Natural killer cell (primary cell): Measurements from ENCODE around the gene ZNF487. TPM values are rescaled to one million over a fixed set of nuclear protein-coding genes. Genes with fewer than 3 reads are reported as not detected.

Experiments used
- ATAC-seq, 3 donors: fragments of 150-1000 bp in 2 of 3; fragments of 200-7000 bp in 1 of 3; cut with Tn5 transposase; 1 replicate in 1 of 3; 2 replicates in 2 of 3; pipeline ENCODE4 v1.10.0; 2021; ENCODE audit warnings: mild to moderate bottlenecking in 2 of 3, moderate library complexity in 2 of 3
- DNase-seq, 2 donors: peaks; one replicate each; pipeline versions ENCODE4 v3.0.0 to v3.0.0-alpha.2; 2013 to 2021; ENCODE audit warnings: mixed read lengths in 1 of 2
- H3K27ac ChIP-seq: one replicate; pipeline ENCODE4 v1.5.1; 2013; ENCODE audit warnings: mild to moderate bottlenecking, low read length
- H3K27me3 ChIP-seq: one replicate; pipeline ENCODE4 v1.6.1; 2013; ENCODE audit warnings: low read length; ENCODE audit not compliant: control insufficient read depth, insufficient read depth
- H3K36me3 ChIP-seq: one replicate; pipeline ENCODE4 v1.6.1; 2013; ENCODE audit warnings: low read length; ENCODE audit not compliant: control insufficient read depth, insufficient read depth
- H3K4me1 ChIP-seq: one replicate; pipeline ENCODE4 v1.6.1; 2013; ENCODE audit warnings: low read length; ENCODE audit not compliant: control insufficient read depth, insufficient read depth
- H3K4me3 ChIP-seq: one replicate; pipeline ENCODE4 v1.5.1; 2013; ENCODE audit warnings: low read length
- H3K9me3 ChIP-seq: one replicate; pipeline ENCODE4 v1.6.1; 2013; ENCODE audit warnings: low read length; ENCODE audit not compliant: control insufficient read depth, insufficient read depth
- H3K27ac Mint-ChIP-seq, 2 donors: one replicate each; pipeline ENCODE4 v1.8.0; 2022; ENCODE audit warnings: mild to moderate bottlenecking in 2 of 2, mixed read lengths in 2 of 2, moderate library complexity in 1 of 2
- H3K27me3 Mint-ChIP-seq, 2 donors: one replicate each; pipeline ENCODE4 v1.8.0; 2022; ENCODE audit warnings: low read depth in 2 of 2, mixed read lengths in 2 of 2
- H3K36me3 Mint-ChIP-seq: one replicate; pipeline ENCODE4 v1.8.0; 2022; ENCODE audit warnings: mixed read lengths
- H3K4me1 Mint-ChIP-seq, 2 donors: one replicate each; pipeline ENCODE4 v1.8.0; 2022; ENCODE audit warnings: mixed read lengths in 2 of 2
- H3K4me3 Mint-ChIP-seq: one replicate; pipeline ENCODE4 v1.8.0; 2022; ENCODE audit warnings: mild to moderate bottlenecking, moderate library complexity, mixed read lengths
- H3K9me3 Mint-ChIP-seq, 2 donors: one replicate each; pipeline ENCODE4 v1.8.0; 2022; ENCODE audit warnings: mixed read lengths in 2 of 2
- WGBS: methylation state at CpG from one replicate; pipeline ENCODE4 v1.1.7; 2013; ENCODE audit warnings: missing lambda C conversion rate; ENCODE audit not compliant: insufficient coverage; 5-methylcytosine and 5-hydroxymethylcytosine counted together
- intact Hi-C: fragments of 100-400 bp; cut with micrococcal nuclease; formaldehyde crosslinking; loops from one replicate; pipeline ENCODE4 v1.14.2; 2022
- total RNA-seq, 4 donors: library from RNA; stranded (reverse); fragments of 120-200 nt in 1 of 4; gene quantifications; one replicate each; pipeline versions ENCODE4 v1.2.3 to v1.2.4, GENCODE V29; 2013 to 2022
- TF ChIP-seq, protein P1 (sequence below): fragments of 200-600 bp; IDR thresholded peaks from one replicate; pipeline ENCODE4 v1.8.0; 2022; ENCODE audit warnings: antibody characterized with exemption

The ZNF487 gene
- total RNA-seq, 3 donors from 2014 or later (not counting 1 experiment from before 2014, with no cell fraction given): 19.1 to 30.8 (median 22.8) TPM

DNA sequence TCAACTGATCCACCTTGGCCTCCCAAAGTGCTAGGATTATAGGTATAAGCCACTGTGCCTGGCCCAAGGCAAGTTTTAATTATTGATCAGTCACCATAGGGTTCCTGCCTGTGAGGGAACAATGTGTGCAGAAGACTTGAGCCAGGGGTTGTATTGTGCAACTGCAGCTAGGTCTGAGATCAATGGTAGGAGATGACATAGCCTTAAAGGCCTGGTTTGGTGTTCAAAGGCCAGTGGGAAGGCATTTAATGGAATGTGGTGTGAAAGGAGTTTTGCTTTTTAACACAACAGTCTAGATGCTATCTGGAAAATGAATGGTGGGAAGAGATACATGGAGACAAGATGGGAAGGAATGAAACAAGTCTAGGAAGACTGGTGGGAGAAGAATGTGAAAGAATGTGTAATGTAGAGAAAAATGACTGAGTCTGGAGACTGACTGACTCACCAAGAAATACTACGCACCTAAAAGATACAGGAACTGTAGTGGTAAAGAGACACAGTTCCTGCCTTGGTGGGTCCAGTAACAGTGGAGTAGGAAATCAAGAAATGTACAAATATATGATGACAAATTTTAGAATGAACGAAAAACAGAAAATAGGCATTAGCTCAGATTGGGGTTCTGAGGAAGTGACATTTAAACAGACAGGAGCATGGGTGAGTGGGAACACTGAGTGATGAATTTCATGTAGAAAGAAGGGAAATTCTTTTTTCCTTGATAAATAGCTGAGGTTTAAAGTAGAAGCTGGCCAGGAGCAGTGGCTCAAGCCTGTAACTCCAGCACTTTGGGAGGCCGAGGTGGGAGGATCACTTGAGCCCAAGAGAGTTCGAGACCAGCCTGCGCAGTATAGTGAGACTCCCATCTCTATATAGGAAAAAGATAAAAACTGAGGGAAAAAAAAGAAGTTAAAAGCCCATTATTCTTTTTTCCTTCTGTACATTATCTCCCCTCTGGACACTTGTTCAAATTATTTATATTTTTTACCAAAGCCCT, 37.3 kb upstream of the ZNF487 start:
- no peaks in the 10 kb centered on the region for H3K27me3 Mint-ChIP-seq
- no peaks in the 10 kb centered on the region for H3K27me3 ChIP-seq
- H3K27ac Mint-ChIP-seq: peak overlapping the region; percentile 98 to 99
- H3K4me3 Mint-ChIP-seq: peak overlapping the region; percentile 35
- peaks cover 78 to 79% of the 10 kb centered on the region in 2 donors for H3K4me1 Mint-ChIP-seq
- H3K36me3 ChIP-seq: peaks cover 19% of the 10 kb centered on the region
- 69% methylated on average over 3 of the region's 5 CpGs for WGBS
- intact Hi-C loops: no loop called here
- TF ChIP-seq, protein P1, sequence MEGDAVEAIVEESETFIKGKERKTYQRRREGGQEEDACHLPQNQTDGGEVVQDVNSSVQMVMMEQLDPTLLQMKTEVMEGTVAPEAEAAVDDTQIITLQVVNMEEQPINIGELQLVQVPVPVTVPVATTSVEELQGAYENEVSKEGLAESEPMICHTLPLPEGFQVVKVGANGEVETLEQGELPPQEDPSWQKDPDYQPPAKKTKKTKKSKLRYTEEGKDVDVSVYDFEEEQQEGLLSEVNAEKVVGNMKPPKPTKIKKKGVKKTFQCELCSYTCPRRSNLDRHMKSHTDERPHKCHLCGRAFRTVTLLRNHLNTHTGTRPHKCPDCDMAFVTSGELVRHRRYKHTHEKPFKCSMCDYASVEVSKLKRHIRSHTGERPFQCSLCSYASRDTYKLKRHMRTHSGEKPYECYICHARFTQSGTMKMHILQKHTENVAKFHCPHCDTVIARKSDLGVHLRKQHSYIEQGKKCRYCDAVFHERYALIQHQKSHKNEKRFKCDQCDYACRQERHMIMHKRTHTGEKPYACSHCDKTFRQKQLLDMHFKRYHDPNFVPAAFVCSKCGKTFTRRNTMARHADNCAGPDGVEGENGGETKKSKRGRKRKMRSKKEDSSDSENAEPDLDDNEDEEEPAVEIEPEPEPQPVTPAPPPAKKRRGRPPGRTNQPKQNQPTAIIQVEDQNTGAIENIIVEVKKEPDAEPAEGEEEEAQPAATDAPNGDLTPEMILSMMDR: no peak
- H3K4me3 ChIP-seq: no peak overlapping the region
- ATAC-seq: no peak
- H3K36me3 Mint-ChIP-seq: no peaks in the 10 kb centered on the region
- peaks cover 70% of the 10 kb centered on the region for H3K4me1 ChIP-seq
- peak overlapping the region; percentile 34 for H3K27ac ChIP-seq
- no peaks in the 10 kb centered on the region for H3K9me3 ChIP-seq
- H3K9me3 Mint-ChIP-seq: no peaks in the 10 kb centered on the region
- peak in 1 of 2 donors; percentile 42 for DNase-seq

DNA sequence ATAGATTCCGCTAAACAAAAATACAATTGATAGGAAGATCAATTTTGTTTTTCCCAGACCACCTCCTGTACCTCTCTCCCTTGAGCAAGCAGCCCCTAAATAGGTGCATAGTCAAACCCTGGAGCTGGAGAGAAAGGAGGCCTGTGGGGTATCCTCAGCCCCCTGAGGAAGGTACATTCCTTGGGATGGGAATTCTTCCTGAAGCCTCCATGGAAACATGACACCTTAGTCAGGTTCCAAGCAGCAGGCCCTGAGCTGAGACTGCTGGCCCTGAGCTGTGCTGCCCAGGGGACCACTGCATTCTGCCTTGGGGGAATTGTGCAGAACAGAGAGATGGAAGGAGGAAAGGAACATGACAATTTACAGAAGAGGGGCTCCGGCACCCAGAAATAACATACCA, 35.3 kb upstream of the ZNF487 start:
- ATAC-seq (no peak), DNase-seq (no peak)
- no peaks in the 10 kb centered on the region for H3K27me3 Mint-ChIP-seq
- H3K9me3 ChIP-seq: no peaks in the 10 kb centered on the region
- no peak overlapping the region for H3K4me3 ChIP-seq
- intact Hi-C loops: no loop called here
- peak overlapping the region; percentile 18 for H3K4me3 Mint-ChIP-seq
- H3K4me1 Mint-ChIP-seq: peaks cover 71% of the 10 kb centered on the region in 2 donors
- no CpG with 5 or more reads among the region's 2 CpGs for WGBS
- peaks cover 68% of the 10 kb centered on the region for H3K4me1 ChIP-seq
- peaks cover 14% of the 10 kb centered on the region for H3K36me3 ChIP-seq
- H3K9me3 Mint-ChIP-seq: no peaks in the 10 kb centered on the region
- no peaks in the 10 kb centered on the region for H3K27me3 ChIP-seq
- H3K27ac ChIP-seq: peak overlapping the region; percentile 24
- H3K27ac Mint-ChIP-seq: peak overlapping the region; percentile 99
- H3K36me3 Mint-ChIP-seq: no peaks in the 10 kb centered on the region
- TF ChIP-seq, protein P1: no peak

DNA sequence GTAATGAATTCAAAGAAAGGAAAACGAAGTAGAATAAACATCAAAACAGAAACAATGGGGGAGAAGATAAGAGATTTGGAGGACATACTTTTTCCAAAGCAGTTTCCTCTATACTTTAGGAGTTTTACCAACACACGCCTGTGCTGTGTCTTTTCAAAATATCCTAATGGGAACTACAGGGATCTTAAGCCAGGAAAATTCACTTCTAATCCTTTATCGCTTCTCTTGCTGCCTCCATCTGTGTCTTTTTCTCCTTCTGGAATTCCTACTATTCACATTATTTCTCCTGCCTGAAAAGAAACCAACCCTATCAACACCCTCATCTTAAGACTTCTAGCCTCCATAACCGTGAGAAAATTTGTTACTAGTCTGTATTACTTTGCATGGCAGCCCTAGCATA, 34.7 kb upstream of the ZNF487 start:
- ATAC-seq (no peak), DNase-seq (no peak)
- no peaks in the 10 kb centered on the region for H3K9me3 Mint-ChIP-seq
- Histone ChIP-seq H3K4me3 (no peak overlapping the region), H3K27me3 (no peaks in the 10 kb centered on the region), H3K9me3 (no peaks in the 10 kb centered on the region), H3K4me1 (peaks cover 69% of the 10 kb centered on the region), H3K27ac (peak overlapping the region; percentile 34), H3K36me3 (peaks cover 14% of the 10 kb centered on the region)
- peak overlapping the region; percentile 18 for H3K4me3 Mint-ChIP-seq
- peak overlapping the region; percentile 99 for H3K27ac Mint-ChIP-seq
- TF ChIP-seq, protein P1: no peak
- intact Hi-C loops: no loop called here
- no peaks in the 10 kb centered on the region for H3K36me3 Mint-ChIP-seq
- 51% methylated on average over 3 of the region's 4 CpGs for WGBS
- peaks cover 68% of the 10 kb centered on the region in 2 donors for H3K4me1 Mint-ChIP-seq
- H3K27me3 Mint-ChIP-seq: no peaks in the 10 kb centered on the region
